ENCODE measurements around the gene PCTP. TPM values are rescaled to one million over a fixed set of nuclear protein-coding genes. Genes with fewer than 3 reads are reported as not detected.

Gene PCTP
- total RNA-seq, 6 donors from 2014 or later: 13.6 to 28.3 (median 21.9) TPM

- Histone ChIP-seq H3K9me3 (no peaks in the 10 kb centered on the region), H3K4me3 (no peak overlapping the region), H3K4me1 (peaks cover 0 to 15% (median 4%) of the 10 kb centered on the region in 4 donors), H3K27ac (peak overlapping the region in 3 of 4 donors; percentile 13 to 63 (median 21)), H3K27me3 (no peaks in the 10 kb centered on the region), H3K36me3 (no peaks in the 10 kb centered on the region)
- TF ChIP-seq CTCF (IDR thresholded peaks at IDR 0.05): no peak
- peak in 1 of 2 donors; percentile 19 for TF ChIP-seq POLR2AphosphoS5 (IDR thresholded peaks at IDR 0.05)
- TF ChIP-seq EP300 (IDR thresholded peaks at IDR 0.05): no peak
- TF ChIP-seq POLR2A (IDR thresholded peaks at IDR 0.05): no peak
- ATAC-seq (ENCODE audit: low FRiP score in 2 of 2) (no peak), DNase-seq (no peak)
- 55 to 65% methylated on average over 11 of the region's 11 CpGs for WGBS, 2 donors
These were observed 43.8 kb upstream of the PCTP start for GRCh38 chr17:55706808-55707773.

- TF ChIP-seq EP300 (IDR thresholded peaks at IDR 0.05) (no peak), CTCF (IDR thresholded peaks at IDR 0.05) (no peak), POLR2AphosphoS5 (IDR thresholded peaks at IDR 0.05) (no peak), POLR2A (IDR thresholded peaks at IDR 0.05) (no peak)
- WGBS, 2 donors: 48 to 49% methylated on average over 8 of the region's 8 CpGs
- H3K27ac ChIP-seq: peak overlapping the region in 1 of 4 donors; percentile 2
- no peaks in the 10 kb centered on the region for H3K9me3 ChIP-seq
- ATAC-seq (ENCODE audit: low FRiP score in 2 of 2) (no peak), DNase-seq (no peak)
- H3K4me3 ChIP-seq: no peak overlapping the region
- H3K27me3 ChIP-seq: no peaks in the 10 kb centered on the region
- peaks cover 0 to 15% (median 4%) of the 10 kb centered on the region in 4 donors for H3K4me1 ChIP-seq
- no peaks in the 10 kb centered on the region for H3K36me3 ChIP-seq
These were observed 42.5 kb upstream of the PCTP start for GRCh38 chr17:55708175-55708974.

- Histone ChIP-seq H3K4me3 (no peak overlapping the region), H3K9me3 (no peaks in the 10 kb centered on the region), H3K27ac (no peak overlapping the region), H3K36me3 (no peaks in the 10 kb centered on the region), H3K27me3 (no peaks in the 10 kb centered on the region), H3K4me1 (peaks cover 0 to 15% (median 4%) of the 10 kb centered on the region in 4 donors)
- TF ChIP-seq POLR2AphosphoS5 (IDR thresholded peaks at IDR 0.05) (no peak), CTCF (IDR thresholded peaks at IDR 0.05) (no peak), POLR2A (IDR thresholded peaks at IDR 0.05) (no peak), EP300 (IDR thresholded peaks at IDR 0.05) (no peak)
- WGBS, 2 donors: 85 to 86% methylated on average over 7 of the region's 7 CpGs
- no peak for ATAC-seq (ENCODE audit: low FRiP score in 2 of 2)
- no peak for DNase-seq
These were observed 41.4 kb upstream of the PCTP start for GRCh38 chr17:55709440-55709839.

GRCh38 chr17:55709984-55710383 is 40.9 kb upstream of the PCTP start:
- no peak for ATAC-seq (ENCODE audit: low FRiP score in 2 of 2)
- DNase-seq: no peak
- TF ChIP-seq EP300 (IDR thresholded peaks at IDR 0.05) (no peak), POLR2A (IDR thresholded peaks at IDR 0.05) (no peak), CTCF (IDR thresholded peaks at IDR 0.05) (no peak), POLR2AphosphoS5 (IDR thresholded peaks at IDR 0.05) (no peak)
- Histone ChIP-seq H3K4me1 (peaks cover 0 to 15% (median 4%) of the 10 kb centered on the region in 4 donors), H3K27ac (peak overlapping the region in 1 of 4 donors; percentile 42), H3K27me3 (no peaks in the 10 kb centered on the region), H3K9me3 (no peaks in the 10 kb centered on the region), H3K4me3 (no peak overlapping the region), H3K36me3 (no peaks in the 10 kb centered on the region)
- WGBS, 2 donors: 78 to 87% methylated on average over 4 of the region's 4 CpGs

Measured in upper lobe of left lung (tissue), 6 donors.